ENCODE data around the gene STARD10.

STARD10 gene

GRCh38 chr11:72779495-72780128 is 14.2 kb downstream of the STARD10 start:
- DNase-seq = no peak

GRCh38 chr11:72778535-72779494 is 15.0 kb downstream of the STARD10 start:
- DNase-seq = no peak

GRCh38 chr11:72777755-72778278 is 16.0 kb downstream of the STARD10 start:
- DNase-seq = no peak

GRCh38 chr11:72776844-72777754 is 16.7 kb downstream of the STARD10 start:
- DNase-seq = no peak

GRCh38 chr11:72776117-72776843 is 17.6 kb downstream of the STARD10 start:
- no peak for DNase-seq

- no peak for DNase-seq
Observed at GRCh38 chr11:72775288-72776110, 18.3 kb downstream of the STARD10 start.

- DNase-seq = no peak
Observed at GRCh38 chr11:72774499-72774898, 19.3 kb downstream of the STARD10 start.

- DNase-seq = no peak
Observed at GRCh38 chr11:72773696-72774095, 20.2 kb downstream of the STARD10 start.

GRCh38 chr11:72773291-72773690 is 20.6 kb downstream of the STARD10 start:
- peak in 1 of 2 experiments; percentile 29 for DNase-seq

GRCh38 chr11:72772059-72772458 is 21.8 kb downstream of the STARD10 start:
- DNase-seq = no peak

- peak in 1 of 2 experiments; percentile 12 for DNase-seq
Observed at GRCh38 chr11:72771507-72771906, 22.3 kb downstream of the STARD10 start.

GRCh38 chr11:72770799-72771198 is 23.0 kb downstream of the STARD10 start:
- no peak for DNase-seq

- no peak for DNase-seq
Observed at GRCh38 chr11:72769680-72770079, 24.2 kb downstream of the STARD10 start.

- DNase-seq = no peak
Observed at GRCh38 chr11:72768581-72768980, 25.3 kb downstream of the STARD10 start.

GRCh38 chr11:72767203-72768062 is 26.4 kb downstream of the STARD10 start:
- no peak for DNase-seq

GRCh38 chr11:72766152-72766902 is 27.5 kb downstream of the STARD10 start:
- no peak for DNase-seq

- DNase-seq = no peak
Observed at GRCh38 chr11:72764503-72764902, 29.3 kb downstream of the STARD10 start.

GRCh38 chr11:72763823-72764222 is 30.0 kb downstream of the STARD10 start:
- DNase-seq = no peak

- DNase-seq = no peak
Observed at GRCh38 chr11:72762641-72763304, 31.1 kb downstream of the STARD10 start.

Data from NCI-H446 (cell line).